GM21576 (cell line): ENCODE measurements around the gene ILDR2.

Source experiments
- ATAC-seq: cut with Tn5 transposase; IDR thresholded peaks from one replicate; pipeline ENCODE4 v1.9.1; 2021; ENCODE audit warnings: mild to moderate bottlenecking, moderate library complexity; ENCODE audit not compliant: unreplicated experiment

Gene ILDR2

DNA sequence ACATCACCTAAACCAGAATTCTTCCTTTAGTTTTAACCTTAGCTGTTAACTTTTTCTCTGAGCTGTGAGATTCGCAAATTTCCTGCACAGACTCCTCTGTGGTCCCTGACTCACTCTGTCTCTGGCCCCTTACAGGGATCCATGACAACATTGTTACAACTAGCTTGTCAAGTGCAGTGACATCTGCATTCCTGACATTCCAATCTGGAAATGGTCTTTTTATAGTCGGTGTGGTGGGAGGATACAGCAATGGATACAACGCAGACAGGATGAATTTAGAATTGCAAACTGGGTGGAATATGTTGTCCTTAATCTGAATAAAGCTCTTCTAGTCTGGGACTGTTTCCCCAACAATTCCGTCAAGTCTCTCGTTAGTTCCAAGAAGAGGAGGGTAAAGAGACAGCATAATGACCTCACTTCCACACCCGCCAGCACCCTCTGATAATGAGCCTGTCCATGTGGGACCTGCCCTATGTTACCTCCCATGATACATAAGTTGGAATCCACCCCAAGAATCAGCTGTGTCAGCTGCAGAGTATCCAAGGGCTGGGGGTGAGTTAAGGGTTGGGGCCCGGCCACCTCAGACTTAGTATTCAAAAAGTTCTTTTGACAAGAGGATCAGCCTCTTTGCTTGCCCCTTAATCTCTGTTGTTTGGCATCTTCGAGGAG, 49.4 kb downstream of the ILDR2 start:
- no peak for ATAC-seq

DNA sequence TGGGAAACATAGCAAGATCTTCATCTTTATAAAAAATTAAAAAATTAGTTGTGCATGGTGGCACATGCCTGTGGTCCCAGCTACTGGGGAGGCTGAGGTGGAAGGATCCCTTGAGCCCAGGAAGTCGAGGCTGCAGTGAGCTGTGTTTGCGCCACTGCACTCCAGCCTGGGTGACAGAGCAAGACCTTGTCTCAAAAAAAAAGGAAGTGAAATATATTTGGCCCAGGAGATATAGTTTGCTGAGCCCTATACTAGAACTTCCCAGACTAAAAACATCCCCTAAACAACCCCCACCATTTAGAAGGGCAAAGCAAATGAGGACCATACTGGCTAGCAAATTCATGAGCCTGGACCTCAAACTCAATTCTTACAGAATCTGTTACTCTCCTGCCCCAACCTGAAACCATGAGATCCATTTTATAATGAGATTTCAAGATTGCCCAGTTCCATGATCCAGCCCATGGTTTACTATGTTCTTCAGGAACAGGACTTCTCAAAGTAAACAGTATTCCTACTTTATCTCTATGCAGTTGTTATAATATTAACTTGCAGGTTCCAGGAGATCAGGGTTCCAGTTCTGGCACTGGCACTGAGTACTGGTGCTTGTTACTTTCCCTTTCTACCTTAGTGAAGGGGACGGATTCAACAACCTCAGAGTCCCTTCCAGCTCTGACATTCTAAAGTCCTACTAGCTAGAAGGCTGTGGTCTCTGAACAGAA, 50.4 kb downstream of the ILDR2 start:
- peak; percentile 92 for ATAC-seq

DNA sequence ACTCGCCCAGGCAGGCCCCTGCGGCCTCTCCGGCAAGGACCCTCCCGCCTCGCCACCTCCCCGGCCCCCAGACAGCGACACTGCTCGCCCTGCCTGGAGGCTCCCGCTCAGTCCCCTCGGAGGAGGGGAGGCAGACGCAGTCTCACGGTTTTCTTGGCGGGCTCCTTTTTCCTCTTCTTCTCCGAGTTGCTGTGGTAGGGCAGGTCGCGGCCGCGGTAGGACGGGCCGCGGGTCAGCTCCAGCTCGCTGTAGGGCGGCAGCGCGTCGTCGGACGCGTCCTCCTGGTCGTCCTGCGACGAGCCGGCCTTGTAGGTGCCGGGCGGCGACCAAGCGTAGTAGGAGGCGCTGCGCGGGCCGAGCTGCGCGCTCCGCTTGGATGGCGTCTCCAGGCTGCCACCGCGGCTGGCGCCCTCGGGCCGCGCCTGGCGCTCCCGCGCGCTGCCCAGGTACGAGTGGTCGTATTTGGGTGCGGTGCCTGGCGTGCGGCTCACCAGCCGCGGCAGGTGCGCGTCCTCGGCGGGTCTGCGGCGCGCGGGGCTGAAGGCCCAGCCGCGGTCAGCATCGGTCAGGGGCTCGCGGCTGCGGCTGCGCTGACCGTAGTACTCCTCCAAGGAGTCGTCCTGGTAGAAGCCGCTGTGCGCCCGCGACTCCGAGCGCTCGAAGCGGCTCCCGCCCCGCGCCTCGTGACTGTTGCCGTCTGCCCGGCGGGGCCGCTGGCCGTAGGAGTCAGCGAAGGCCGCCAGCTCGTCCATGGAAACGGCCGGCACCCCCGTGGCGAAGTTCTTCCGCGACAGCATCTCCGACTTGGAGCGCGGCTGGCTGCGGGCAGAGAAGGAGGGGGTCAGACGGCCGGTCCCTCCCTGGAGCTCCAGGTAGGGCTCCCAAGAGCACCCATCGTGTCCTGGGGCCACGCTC, 54.5 kb downstream of the ILDR2 start:
- no peak for ATAC-seq

DNA sequence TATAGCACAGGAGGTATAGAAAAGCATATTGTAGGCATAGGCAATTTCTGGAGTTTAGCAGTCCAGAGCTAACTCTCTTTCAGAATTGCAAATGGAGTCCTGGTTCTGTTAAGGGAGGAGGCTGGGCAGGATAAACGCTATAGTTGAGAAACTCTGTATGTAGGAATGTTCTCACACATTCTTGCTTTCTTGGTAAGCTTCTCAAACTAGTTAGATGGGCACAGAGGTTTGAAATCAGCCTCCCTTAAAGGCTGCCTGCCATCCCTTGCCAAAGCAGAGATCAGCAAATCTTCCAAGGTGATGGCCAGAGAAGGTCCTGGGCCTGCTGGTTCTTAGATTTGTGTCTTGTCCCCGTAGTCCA, 56.4 kb downstream of the ILDR2 start:
- ATAC-seq, result no peak

DNA sequence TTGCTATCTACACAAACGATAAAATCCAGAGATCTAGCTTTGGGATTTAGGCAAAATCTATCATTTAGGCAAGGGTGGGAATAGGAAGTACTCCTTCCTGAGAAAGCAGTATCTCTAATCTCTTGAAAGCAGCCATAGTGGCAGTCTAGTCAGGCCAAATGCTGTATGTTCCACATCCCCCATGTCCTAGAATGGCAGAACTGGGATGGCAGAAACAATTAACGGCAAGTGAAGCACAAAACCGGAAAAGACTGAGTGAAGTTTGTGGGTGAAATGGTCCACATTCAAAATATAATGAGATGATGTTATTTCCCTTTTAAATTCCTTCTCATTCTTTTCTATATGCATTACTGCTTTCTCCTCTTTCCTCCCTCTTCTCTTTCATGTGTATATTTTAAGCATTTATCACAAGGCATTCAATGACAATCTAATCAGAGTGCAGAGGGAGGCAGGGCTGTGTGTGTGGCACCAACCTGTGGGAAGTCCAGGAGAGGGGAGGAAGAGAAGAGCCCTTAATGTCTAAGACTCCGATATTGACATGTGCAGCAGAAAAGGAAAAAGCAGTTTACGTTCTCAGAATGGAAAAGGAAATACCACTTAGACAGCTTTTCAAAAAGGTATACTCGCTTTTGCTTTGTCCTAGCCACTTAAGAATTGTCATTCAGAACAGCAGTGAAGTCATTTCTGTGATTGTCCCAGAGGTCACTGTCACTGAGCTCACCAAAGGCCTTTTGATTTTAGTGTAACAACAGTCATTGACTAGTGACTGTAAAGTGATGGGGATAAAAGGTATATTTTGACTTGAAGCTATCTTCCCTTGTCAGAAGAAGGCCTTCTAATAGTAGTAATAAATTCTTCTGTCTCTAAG, 57.0 kb downstream of the ILDR2 start:
- ATAC-seq, result no peak

DNA sequence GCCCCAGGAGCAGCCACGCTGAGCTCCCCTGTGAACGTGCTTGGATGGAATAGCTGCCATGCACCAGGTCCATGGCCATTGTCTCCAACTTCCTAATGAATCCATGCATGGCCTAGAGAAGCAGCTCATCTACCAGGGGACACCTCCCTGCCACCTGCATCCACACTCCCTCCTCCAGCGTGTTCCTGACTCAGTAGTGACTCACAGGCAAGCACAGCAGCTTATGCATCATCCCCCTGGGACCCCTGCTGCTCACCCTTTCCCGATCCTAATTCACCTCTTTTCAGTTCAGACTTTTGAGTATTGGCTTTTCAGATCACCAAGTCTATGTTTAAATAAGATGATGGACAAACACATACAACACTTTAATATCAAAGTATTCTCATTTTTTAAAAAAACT, 59.4 kb downstream of the ILDR2 start:
- no peak for ATAC-seq

DNA sequence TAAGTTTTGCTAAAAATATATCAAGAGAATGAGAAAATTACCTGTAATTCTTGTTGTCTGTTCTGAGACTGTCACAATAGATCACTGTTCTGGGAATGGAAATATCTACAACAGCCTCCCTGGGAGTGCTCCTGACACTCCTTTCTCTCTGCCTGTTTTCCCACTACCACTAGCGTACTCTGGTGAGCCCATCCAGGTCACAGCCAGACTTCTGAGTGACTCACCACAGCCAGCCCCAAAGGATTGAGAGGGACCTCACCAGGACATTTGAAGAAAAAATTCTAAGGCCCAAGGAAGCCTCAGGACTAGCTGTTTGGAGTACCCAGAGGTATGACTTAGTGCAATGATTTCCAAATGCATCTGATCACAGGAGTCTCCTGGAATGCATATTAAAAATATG, 60.3 kb downstream of the ILDR2 start:
- no peak for ATAC-seq

DNA sequence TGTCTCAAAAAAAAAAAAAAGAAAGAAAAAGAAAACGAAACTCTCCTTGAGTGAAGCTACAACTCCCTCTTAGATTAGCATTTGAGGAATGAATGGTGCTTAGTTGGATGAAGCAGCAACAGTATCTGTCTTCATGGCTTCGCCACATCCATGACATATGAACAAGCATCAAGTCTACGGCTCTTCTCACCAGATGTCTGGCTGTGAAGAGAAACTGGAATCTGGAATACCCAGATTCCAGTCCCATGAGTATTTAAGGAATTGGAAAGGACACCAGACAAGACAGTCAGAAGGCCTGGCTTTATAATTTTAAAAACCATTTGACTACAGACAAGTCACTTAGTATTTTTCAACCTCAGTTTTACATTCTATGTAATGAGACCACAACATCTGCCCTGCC, 61.2 kb downstream of the ILDR2 start:
- ATAC-seq, result no peak

DNA sequence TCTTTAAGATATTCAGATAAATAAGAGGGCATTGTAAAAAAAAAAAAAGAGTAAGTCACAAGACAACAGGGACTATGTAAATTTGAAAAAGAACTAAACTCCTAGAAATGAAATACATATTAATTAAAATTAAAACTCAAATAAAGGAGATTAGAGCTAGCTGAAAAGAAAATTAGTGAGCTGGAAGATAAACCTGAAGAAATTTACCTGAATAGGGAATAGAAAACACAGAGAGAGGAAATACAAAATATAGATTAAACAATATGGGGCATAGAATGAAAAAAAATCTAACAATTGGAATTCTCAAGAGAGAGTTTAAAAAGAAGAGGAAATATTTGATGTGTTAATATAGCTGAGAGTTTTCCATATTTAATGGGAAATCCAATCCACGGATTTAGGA, 63.7 kb downstream of the ILDR2 start:
- ATAC-seq, result no peak

DNA sequence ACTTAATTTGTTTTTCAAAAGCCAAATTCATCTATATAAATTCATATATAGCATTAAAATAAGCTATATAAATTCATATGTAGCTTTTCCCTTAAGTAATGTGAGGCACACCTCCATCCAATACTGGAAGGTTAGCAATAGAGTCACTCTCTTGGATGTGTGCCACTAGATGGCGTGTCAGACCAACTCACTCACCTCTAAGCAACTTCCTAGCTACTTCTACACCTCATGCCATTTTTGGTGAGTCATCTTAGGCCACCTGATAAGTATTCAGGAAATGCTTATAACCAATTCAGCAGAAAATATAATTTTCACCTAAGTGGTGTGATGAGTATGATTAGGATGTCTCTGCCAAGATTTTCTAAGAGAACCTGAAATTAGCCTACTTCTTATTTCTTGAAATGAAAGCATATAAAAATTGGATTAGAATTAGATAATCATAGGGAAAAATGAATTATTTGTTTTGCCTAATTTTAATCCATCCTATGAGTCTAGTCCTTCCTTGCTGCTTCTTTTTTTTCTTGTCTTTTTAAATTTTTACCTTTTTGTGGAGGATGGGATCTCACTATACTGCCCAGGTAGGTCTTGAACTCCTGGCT, 64.8 kb downstream of the ILDR2 start:
- ATAC-seq, result peak; percentile 95

DNA sequence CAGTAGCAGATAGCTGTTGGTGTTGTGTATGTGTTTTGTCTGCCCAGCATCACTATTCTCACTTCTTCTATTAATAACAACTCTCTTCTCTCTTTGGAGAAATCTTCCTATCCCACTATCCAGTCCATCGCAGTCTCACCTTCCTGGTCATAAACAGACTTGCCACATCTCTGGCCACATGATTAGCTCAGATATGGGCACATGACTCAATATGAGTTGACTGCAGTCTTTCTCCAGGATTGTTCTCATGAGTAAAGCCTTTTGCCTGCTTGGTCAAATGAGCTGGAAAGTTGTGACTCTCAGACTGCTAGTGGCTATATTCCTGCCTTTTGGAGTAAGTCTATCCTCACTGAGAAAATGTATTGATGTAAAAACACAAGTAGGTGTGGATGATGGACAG, 66.4 kb downstream of the ILDR2 start:
- no peak for ATAC-seq

DNA sequence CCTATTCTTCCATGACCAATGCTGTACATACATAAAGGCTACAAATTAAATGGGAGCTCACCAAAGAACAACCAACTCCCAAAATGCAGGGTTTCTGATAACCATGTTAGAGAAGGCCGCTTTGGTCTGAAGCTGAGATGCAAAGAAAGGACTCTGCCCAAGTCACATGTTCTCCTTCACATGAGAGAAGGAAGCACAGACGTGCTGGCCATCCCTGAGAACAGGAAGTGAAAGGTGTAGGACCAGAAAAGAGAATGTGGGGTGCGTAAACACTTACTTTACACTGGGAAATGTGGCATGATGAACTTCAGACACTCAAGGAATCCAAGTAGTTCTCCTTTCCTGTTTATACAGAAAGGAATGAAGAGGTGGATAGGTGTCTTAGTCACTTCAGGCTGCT, 67.6 kb downstream of the ILDR2 start:
- ATAC-seq, result peak; percentile 58

DNA sequence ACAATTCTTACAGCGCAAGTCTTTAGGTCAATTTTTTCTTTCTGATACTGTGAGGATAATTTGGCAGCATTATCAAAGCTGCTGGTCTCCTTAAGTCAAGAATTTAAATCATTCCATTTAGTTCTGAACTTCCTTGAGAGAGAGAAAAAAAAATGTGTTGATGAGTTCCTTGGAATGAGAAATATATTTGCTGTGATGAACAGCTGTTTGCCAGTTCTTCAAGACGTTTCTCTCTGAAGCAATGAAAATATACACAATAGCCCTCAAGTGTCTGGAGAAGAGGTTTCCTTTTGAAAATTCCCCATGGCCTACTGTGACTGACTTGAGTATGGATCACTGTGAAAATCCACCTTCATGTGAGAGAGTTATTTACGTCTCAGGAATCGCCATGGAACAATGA, 68.3 kb downstream of the ILDR2 start:
- ATAC-seq, result no peak

DNA sequence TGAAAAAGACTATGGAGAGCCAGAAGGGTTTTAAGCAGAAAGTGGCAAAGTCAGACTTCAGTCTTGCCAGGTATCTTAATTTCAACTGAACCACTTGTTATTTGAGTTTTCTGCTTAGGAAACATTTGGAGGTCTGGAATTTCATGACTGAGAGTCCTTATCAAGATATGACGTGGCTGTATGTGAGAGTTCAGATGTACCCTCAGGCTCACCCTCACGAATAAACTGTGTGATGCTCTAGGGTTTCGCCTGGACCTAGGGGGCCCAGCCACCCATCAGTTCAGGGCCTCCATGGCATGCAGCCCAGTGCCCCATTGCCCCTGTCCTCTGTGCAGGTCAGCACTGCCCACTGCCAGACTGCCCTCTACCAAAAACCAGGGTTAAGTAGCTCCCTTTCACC, 68.7 kb downstream of the ILDR2 start:
- ATAC-seq, result no peak

DNA sequence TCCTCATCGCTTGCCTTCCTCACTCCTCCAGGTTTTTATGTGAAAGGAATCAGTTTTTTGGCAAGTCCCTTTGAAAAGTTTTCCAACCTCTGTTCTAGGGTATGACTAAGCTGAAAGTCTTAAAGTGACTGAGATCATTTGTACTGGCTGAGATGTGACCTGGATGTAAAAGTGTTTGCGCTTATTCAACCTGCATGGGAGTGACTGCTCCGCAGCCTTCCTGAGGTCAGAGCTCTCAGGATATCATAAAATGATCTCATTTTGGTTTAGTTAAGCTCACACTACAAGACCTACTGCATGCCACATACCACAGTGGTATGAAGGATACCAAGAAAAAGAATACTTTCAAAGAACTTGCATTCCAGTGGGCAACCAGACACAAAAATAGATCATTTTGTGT, 69.4 kb downstream of the ILDR2 start:
- ATAC-seq, result no peak

DNA sequence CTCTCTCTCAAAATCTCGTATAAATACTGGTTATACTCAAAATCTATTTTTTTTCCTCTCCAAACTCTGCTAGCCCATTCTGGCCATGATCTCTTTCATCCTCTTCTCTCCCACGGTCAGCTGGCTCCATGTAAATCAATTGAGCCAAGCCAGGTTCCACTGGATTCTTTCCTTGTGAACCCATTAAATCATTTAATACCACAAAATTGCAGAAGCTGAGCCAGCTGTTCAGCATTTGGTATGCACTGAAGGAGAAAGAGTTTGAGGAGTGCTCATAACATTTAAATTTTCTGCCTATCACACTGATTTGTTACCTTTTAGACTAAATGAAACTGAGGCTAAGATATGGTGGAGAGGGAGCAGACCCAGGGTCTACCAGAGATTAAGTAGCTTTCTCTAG, 70.2 kb downstream of the ILDR2 start:
- no peak for ATAC-seq

DNA sequence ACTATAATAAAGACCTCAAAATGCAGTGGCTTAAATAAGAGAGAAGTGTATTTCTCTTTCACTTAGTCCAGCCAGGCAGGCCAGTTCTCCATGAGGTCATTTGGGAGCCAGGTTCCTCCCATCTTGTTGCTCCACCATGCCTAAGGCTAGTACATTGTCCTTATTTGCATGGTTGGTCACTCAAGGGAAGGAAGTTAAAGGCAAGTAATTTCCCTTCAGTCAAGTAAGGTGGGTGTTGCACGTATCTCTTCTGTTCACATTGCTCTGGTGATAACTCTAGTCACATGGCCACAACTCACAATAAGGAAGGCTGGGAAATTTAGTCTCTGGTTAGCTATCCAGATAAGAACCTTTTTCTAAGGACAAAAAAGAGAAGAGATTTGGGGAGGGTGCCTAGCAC, 72.1 kb downstream of the ILDR2 start:
- ATAC-seq, result no peak

DNA sequence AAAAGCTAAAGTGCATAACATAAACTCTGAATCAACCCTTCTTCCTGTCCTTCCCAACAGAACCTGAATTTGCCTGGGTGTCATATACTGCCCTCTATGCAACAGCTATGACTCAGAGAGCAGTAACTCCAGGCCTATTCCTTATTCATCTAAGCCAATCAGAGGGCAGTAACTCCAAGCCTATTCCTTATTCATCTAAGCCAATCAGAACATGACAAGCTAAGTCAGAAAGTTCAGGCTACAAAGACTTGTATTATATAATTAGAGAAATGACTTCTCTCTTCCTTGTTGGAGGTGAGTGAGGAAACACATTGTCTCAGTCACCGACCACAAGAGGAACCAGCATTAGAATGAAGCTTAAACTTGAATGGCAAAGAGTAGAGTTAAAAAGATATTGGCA, 73.1 kb downstream of the ILDR2 start:
- ATAC-seq, result no peak

DNA sequence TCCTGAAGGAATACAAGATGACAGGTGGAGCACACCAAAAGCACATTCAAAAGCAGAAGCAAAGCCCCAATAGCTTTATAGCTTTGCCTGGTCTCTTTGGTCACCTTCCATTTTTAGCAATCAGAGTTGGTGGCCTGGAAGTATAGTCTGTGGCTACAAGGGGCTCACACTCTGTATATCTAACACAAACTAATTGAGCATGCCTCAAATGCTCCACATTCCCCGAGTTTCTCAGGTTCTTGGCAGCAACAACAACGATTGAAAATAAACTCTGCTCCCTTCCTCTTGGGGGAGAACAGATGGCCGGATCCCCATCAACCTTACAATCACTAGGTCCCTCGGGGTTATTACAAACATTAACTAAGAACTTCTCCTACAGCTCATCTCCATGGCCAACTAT, 74.4 kb downstream of the ILDR2 start:
- ATAC-seq, result no peak

DNA sequence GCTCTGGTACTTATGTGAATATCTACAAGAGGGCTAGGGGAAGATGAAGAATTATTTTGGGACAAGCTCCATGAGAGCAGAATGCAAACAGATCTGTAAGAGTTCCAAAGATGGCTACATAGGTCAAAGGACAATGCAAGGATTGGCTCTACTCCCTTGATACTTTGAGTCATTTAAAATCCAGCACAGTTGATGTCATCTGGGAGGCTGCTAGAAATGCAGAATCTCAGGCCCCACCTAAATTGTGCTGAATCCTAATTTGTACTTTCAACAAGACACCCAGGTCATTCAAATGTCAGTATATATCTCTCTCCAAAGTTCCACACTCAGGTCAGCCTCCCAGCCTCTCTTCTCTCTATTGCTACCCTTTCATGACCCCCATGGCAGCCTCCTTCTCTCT, 75.6 kb downstream of the ILDR2 start:
- ATAC-seq, result no peak

DNA sequence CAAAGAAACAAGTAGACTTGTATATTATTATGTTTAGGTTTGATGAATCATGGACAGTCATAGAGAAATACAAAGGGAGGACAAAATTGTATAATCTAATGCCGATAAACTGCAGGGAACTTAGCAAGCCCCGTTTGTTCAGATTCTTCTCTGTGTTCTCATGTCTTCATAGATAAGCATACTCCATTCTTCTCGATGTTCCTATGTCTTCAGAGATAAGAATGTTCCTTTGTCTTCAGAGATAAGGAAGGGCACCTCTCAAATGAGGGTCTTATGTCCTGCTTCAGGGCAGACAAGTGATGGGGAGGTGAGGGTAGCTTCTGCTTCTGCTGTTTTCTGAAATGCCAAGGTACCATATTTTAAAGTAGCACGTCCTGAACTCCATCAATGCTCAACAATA, 79.6 kb downstream of the ILDR2 start:
- no peak for ATAC-seq
